Ecto neural progenitor cell (in vitro differentiated cells): ENCODE measurements around the gene AKR1E2.

Experiments used
- DNase-seq: peaks from one replicate; pipeline ENCODE4 v3.0.0-alpha.2; 2018; ENCODE audit warnings: low spot score

Gene AKR1E2

DNA sequence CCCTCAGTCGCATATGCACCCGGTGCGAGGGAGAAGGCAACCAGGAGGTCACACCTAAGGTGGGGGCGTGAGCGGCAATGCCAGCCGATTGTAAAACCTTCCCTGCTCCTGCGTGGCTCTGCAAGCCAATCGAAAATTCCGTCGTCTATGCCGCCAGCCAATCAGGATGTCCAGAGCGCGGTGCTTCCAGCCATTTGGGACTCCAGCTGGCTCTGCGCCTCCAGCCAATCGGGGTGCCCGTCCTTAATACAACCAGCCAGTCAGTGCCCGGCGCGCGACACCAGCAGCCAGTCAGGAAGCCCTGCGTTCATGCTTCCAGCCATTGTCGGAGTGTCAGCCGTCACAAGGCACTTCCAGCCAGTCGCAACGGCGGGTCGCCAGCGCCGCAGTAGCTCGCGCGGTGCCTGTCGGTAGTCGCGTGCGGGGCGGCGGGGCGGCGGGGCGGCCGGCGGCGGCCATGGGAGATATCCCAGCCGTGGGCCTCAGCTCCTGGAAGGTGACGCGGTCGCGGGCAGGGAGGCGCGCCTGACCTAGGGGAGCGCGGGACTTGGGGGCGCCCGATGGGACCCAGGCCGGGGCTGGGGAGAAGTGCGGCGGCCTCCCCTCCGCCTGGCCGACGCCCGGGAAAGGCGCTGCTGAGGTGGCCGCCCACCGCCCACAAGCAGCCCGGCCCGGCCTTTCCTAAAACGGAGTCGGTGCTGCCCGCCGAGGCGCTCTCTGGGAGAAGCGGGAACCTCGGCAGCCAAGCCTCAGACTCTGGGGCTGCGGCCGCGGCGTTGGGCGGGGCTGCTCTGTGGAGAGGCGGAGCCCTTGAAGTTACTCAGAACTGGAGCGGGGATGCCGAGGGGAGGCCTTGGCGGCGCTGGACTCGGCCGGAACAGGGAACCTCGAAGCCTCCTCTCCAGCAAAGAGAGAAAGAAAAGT, at the start of gene AKR1E2:
Gene AKR1E2, plus strand, starts transcription at position 340 of the 924 bp plus-strand sequence. Its CDS starts 118 bp downstream, at position 458.
- DNase-seq = peak; percentile 87

DNA sequence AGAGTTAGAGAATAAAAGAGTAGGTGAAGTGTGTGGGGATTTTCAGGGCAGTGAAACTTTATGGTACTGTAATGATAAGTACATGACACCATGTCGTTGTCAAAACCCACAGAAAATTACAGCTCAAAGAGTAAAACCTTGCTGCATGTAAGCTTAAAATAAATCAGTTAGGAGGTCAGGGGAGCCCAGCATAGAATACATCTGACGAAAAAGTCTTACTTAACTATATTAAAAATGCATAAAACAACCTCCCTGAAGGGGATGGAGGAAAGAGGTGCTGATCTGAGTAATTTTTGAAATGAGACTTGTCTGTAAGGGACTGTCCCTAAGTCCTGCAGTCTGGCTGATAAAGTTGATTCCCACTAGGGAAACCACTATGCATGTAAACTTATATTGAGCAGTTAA, 49.8 kb upstream of the AKR1E2 start:
- DNase-seq = no peak

DNA sequence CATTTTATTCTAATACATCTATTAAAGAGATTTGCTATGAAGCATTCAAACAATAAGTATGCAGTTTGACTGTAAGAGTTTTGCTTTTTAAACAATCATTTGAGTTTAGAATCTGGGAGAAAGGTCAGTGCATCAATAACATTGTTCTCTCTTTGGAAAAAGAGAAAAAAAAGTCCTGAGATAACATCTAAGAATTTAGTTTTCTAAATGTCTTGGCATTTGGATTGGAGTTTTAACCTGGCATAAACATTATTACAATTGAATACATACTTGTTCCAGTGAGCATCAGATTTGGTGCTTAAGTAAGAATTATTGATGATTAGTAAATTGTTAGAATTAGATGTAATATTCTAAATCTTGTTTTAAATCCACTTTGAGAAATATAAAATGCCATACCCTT, 47.2 kb upstream of the AKR1E2 start:
- DNase-seq = no peak

DNA sequence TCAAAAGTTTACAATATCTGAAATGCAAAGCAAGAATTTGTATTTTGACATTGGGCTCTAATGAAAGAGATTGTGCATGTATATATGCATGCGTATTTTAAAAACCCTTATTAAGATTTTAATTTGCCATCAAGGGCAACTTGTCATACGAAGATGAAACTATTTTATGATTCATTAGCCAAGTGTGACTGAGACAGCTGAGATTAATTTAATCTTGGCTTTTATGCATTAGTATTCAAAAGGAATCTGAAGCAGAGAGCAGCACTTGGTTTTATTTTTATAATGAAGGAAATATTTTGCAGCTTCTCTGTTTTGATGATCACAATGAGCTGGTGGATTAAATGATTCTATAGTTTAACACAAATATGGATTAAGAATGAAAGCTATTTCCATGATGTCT, 45.9 kb upstream of the AKR1E2 start:
- no peak for DNase-seq

DNA sequence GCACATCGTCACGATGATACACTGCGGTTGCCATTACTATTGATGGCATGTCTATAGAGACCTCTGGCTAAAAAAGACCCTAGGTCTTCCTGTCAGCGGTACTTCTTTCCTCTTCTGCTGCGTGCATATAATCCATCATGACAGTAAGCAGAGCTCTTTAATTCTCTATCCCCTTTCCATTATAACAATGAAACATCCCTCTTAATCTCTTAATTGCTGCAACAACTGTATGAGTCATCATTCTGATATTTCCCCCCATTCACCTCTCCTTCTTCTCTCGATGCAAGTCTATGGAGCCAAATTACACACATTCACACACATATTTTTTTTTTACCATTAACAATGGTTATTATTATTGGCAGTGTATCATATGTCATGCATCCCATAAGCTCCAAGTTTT, 45.2 kb upstream of the AKR1E2 start:
- DNase-seq = no peak

DNA sequence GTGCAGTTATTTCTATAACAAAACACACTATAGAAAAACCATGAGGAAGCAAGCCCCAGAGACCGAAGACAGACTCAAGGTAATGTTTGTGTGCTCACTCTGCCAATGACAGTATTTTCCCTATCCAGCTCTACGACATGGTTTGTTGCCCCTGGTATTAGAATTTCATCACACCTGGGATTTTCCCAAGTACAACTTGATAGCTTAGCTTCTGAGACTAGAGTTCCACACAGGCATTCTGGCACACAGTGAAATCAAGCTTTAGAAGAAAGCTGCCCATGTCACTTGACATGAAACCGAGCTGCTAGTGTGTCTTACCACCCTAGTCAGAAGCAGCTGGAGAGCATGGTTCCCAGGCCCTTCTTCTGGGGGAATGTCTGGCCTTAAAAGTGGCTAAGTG, 44.1 kb upstream of the AKR1E2 start:
- DNase-seq = no peak

DNA sequence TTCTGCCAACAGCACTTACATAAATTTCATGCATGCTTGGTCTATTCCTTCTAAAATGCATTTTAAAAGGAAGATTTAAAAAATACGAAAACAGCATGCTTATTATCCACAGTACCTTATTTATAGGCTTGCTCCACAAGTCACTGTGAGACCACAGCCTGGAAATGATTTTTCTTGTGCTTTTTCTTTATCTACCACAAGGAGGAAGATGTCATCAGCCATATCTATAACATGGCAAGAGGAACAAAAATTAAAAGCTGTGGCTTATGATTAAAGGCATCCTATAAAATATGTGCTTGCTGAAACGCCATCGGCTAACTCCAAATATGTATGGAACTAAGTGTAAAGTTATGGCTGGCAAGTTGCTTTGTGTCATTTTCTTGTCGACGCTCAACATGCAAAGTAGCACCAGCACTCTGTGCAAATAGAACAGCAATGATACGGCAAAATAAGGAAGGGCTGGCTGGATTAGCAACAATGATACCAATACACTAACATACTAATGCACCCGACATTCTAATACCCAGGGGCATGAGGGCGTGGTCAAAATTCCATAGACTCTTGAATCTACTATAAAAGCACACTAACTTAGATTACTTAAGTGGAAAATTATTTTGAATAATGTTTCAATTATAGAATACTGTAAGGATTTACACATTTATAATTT, 41.2 kb upstream of the AKR1E2 start:
- no peak for DNase-seq

DNA sequence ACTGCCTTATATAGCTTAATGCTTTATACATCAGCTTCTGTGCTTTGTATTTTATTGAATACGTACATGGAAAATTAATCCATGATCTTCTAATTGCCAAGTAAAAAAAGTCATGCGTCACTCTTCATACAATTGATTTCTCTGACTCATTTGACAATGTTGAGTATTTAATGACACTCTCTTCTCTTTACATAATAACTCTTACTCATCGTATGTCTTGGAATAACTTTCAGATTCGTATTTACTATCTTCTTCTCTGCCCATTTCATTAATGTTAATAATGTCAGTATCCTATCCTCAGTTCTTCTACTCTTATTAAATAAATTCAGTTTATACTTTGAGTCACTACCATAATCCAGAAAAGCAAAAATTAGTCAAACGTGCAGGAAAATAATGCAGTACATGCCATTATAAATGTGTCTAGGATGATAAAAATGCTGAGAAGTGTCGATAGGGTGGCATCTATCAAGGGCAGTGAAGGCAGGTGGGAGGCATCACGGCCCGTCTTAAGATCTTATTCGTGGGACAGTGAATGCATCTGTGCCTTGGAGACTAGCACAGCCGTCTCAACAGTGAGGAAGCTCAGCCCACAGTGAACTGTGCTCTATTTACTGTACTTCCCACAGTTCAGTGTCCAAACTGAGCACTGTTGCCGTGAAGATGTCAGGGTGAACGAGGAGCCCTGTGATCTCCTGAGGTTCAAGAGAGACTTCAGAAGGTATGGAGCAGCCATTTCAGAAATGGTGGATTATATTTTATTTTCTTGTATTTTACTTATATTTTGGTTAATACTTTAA, 39.8 kb upstream of the AKR1E2 start:
- DNase-seq = no peak

DNA sequence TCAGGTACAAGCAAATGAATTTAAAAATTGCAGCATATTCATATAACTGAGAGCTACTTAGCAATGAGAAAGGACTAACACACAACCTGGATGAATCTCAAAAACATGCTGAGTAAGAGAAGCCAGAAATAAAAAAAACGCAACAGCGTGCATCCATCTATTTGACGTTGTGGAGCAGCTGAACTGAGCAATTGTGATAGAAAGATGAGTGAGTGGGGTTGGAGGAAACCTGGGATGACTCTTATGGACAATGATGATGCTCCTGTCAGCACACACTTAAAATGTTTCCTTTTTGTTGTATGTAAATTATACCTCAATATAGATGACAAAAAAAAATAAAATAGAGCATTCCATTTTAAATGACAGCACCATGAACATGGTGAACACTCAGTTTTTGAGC, 36.0 kb upstream of the AKR1E2 start:
- DNase-seq = no peak

DNA sequence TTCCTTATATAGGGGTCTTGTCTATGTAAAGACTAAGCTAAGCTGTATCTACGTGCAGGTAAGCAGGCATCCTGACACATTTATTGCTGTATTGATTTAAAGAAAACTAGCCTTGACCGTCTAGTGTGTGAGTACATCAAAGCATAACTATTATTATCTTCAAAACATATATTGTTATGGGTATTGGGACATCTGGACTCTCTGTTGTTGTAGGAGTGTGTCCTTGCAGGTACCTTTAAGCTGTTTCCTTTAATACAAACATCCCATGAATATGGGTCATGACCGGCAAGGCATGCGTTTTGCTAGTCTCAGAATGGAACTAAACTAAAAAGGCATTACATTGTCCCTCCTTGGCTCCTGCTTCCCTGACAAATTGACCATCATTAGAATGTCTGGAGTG, 35.1 kb upstream of the AKR1E2 start:
- DNase-seq = no peak

DNA sequence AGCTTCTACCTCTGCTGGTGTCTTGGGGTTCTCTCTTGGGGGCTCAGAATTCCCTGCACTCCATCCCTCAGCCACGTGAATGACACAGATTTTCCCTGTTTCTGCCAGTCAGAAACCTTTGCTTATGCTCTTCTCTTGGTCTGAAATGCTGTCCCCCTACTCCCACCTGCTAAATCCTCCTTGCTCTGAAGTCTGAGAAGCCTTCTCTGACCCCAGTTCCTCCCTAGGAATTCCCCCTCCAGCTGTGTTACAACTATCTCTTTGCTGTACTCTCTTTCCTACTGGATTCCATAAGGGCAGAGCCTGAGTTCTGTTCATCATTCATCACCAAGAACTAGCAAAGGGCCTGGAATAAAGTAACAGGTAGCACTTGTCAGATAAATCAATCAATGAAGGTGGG, 33.6 kb upstream of the AKR1E2 start:
- no peak for DNase-seq

DNA sequence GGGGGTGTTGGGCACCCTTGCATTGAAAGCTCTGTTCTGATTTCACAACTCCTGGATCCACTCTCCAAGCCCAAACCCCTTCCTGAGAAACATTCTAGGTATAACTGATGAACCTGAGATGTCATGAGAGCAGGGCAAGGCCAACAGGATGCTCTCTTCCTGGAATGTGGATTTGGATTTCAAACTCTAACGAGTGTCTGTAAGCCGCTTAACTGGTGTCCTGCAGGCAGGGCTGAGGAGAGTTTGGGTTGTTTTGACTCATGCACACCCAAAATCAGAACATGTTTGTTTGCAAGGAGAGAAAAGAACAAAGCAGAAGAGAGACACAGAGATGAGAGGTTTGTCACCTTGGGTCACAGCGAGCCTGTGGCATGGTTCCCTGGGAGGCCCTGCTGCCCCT, 24.6 kb upstream of the AKR1E2 start:
- DNase-seq = no peak

DNA sequence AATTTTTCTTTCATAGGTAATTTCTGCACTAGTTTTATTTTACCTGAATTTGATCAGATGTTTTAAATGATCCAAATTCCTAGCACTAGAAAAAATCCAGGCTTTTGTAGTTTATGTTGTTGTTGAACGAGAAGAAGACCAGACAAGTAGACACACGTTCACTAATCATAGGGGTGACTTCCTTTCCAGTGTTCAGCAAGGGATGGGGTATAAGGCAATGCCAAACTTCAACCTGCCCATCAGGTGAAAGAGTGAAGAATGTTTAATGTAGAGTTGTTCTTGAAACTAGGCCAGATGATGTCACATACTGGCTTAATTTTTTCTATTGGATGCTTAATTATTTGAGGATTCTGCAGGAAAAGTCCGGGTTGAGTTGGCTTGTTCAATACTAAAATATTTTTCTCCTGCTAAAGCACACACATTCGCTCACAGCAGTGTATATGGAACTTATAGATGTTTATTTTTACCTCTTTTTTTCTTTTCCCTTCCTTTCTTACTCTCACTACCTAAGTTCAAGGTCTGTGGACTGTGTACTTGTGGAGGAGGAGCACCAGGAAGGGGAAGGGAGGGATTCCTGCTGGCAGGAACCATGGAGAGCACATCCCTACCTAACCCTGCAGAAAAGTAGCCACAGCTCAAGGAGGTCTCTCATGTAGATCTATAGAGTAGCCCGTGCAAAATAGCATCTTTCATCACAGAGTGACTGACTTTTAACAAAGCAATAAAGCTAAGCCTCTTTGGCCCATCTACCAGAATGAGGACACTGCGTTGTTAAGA, 23.1 kb upstream of the AKR1E2 start:
- DNase-seq = no peak

DNA sequence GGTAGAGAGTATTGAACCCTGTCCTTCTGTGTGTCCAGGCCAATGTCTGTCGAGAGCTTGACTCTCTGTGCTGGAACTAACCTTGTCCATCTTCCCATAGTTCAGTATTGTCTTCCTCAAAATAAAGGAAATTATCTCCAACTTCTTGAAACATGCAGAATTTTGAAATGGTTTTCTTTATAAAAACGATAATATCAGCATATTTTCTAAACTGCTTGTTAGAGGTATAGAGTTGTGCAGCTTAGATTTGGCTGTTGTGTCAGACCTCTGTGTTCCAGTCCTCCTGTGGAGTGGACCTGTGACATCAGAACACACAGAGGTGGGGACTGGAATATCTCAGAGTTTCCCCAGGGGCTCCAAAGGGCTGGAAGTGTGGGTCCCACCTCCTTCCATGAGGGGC, 22.2 kb upstream of the AKR1E2 start:
- DNase-seq = no peak

DNA sequence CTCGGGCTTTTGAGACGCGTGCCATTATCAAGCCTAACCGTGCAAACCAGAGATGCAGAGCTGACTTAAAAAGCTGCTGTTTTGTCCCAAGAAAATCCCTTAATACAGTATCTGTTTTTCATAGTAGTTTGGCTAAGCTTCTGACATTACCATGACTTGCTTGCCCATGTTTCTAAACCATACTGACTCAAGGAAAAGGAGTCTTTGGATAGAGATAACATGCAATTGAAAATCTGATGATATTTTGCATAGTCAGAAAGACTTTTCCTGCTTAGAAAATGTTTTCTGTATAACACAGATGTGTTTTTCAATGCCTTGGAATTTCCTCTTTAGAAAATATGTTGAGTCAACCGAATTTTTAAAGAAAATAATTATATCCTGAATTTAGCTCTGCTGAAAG, 21.5 kb upstream of the AKR1E2 start:
- no peak for DNase-seq

DNA sequence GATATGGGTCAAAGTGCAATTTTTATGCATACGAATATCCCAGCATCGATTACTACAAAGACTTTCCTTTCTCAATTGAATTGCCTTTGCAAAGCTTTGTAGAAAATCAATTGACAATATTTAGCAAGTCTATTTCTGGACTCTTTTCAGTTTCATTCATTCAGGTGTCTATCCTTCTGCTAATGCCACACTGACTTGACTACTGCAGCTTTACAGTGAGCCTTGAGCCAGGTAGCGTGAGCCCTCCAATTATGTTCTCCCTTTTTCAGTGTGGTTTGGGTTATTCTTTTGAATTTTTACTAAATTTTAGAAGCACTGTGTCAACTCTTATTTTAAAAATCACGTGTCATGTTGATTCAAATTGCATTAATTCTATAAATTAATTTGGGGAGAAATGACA, 19.5 kb upstream of the AKR1E2 start:
- no peak for DNase-seq

DNA sequence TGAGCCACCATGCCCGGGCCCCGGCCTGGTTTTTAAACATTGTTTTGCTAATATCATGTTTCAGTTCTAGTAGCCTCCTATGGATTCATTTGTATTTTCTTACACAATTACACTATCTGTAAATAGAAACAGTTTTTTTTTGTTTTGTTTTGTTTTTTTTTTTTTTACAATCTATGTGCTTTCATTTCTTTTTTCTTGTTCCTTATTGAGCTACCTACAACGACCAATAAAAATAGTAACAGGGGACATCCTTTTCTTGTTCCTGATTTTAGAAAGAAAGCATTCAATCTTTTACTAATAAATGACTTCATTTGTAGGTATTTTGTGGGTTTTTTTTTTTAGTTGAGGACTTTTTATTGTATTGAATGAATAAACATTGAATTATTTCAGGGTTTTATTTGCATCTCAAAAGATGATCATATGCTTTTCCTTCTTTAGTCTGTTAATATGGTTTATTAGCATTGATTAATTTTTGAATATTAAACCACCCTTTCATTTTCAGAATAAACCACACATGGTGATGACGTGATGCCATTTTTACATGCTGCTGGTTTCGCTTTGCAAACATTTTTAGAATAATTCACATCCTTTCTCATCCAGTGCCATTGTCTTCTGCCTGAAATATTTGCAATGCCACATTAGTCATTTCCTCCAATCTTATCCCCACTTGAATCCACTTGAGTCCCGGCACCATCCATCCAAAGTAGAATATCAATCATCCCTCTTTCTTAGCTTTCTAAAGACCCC, 18.1 kb upstream of the AKR1E2 start:
- no peak for DNase-seq

DNA sequence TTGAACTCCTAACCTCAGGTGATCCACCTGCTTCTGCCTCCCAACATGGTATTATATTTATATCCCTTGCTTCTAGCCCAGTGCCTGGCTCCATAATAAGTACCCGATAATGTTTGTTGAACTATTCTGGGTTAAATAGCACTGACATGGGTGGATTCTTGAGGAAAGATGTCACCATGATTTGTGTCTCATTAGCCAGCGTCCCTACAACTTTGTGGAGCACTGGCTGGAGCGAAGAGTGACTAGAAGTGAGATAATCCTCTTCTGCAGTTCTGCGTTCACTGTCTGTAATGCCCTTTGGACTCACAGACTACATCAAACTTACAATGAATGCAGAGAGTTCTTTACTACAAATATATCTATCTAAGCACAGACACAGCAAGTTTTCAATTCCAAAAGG, 16.9 kb upstream of the AKR1E2 start:
- DNase-seq = no peak

DNA sequence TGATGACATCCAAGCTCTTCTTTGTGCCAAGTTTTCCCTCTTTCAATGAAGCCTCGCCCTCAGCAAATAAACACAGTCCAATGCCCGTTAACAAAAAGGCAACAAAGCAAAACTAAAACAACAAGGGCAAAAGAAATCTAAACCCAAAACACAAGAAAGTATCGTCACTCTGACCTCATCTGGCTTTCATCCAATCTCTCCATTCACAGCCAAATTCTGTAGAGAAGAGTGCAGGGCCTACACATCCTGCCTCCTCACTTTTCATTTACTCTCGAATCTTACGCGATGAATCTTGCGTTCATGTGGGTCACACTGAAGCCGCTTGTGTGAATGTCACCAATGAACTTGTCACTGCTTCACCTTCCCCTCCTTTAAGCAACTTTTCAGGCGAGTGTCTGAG, 15.9 kb upstream of the AKR1E2 start:
- DNase-seq = no peak

DNA sequence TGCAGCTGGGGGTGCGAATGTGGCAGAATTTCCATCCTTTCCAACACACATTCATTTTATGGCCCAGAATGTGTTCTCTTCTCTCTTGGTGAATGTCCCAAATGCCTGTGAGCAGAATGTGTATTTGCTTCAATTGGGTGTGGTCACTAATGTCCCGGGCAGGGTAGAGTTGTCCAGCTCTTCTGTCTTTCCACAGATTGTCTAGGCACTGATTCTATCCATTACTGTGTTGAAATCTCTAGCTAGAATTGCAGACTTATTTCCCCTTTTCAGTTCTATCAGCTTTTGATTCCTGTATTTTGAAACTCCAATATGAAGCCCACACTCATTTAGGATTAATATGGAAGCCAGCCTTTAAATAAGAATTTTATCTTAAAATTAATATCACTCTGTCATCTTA, 14.0 kb upstream of the AKR1E2 start:
- DNase-seq = no peak

DNA sequence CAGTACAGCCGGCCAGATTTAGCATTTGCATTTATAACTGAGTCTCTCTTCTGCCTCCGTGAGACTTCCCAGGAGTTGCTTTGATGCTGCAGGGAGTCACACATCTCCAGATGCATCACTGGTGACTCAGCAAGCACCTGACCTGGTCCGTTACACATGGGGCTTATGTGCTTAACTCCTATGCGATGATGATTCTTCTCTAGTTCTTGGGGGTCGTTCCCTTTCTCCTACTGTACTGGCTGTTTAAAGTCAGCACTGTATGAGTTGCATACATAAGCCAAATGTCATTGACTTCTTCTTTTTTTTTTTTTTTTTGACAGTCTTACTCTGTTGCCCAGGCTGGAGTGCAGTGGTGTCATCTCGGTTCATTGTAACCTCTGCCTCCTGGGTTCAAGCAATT, 13.0 kb upstream of the AKR1E2 start:
- DNase-seq = no peak
